Endodermal cell (in vitro differentiated cells): ENCODE measurements around the gene LRBA. TPM values are rescaled to one million over a fixed set of nuclear protein-coding genes. Genes with fewer than 3 reads are reported as not detected.
A peak's percentile ranks its signal among the peaks of the same experiment; 100 is the strongest.

Experiments
- DNase-seq: peaks from one replicate; pipeline ENCODE4 v3.0.0-alpha.2; 2017
- H3K27ac ChIP-seq: 2 replicates; pipeline ENCODE4 v1.5.1; 2013; ENCODE audit warnings: mild to moderate bottlenecking, low read depth, low read length, moderate library complexity
- H3K27me3 ChIP-seq: 2 replicates; pipeline ENCODE4 v1.6.1; 2013; ENCODE audit warnings: mild to moderate bottlenecking, low read length, moderate library complexity; ENCODE audit not compliant: insufficient read depth, control insufficient read depth, poor library complexity, severe bottlenecking
- H3K36me3 ChIP-seq: 2 replicates; pipeline ENCODE4 v1.7.0; 2013; ENCODE audit warnings: mild to moderate bottlenecking, low read length, moderate library complexity; ENCODE audit not compliant: control insufficient read depth, insufficient read depth
- H3K4me1 ChIP-seq: one replicate; pipeline ENCODE4 v1.7.0; 2013; ENCODE audit warnings: low read length; ENCODE audit not compliant: control insufficient read depth, insufficient read depth
- H3K4me3 ChIP-seq: 2 replicates; pipeline ENCODE4 v1.5.1; 2013; ENCODE audit warnings: mild to moderate bottlenecking, low read length, moderate library complexity
- H3K9ac ChIP-seq: 2 replicates; pipeline ENCODE4 v1.6.1; 2013; ENCODE audit warnings: mild to moderate bottlenecking, low read length, moderate library complexity; ENCODE audit not compliant: poor library complexity, severe bottlenecking; ENCODE audit errors: extremely low read depth
- H3K9me3 ChIP-seq: 2 replicates; pipeline ENCODE4 v1.6.1; 2013; ENCODE audit warnings: mild to moderate bottlenecking, low read length, moderate library complexity; ENCODE audit not compliant: control insufficient read depth
- H3K27ac Mint-ChIP-seq: 2 replicates; pipeline ENCODE4 v1.8.0; 2020; ENCODE audit warnings: mixed read lengths
- H3K27me3 Mint-ChIP-seq: 2 replicates; pipeline ENCODE4 v1.8.0; 2021; ENCODE audit warnings: mild to moderate bottlenecking, mixed read lengths; ENCODE audit not compliant: insufficient read depth
- H3K36me3 Mint-ChIP-seq: 2 replicates; pipeline ENCODE4 v1.8.0; 2020; ENCODE audit warnings: low read depth, mixed read lengths
- H3K4me1 Mint-ChIP-seq: 2 replicates; pipeline ENCODE4 v1.8.0; 2020; ENCODE audit warnings: mixed read lengths
- H3K4me3 Mint-ChIP-seq: 2 replicates; pipeline ENCODE4 v1.8.0; 2020; ENCODE audit warnings: mild to moderate bottlenecking, moderate library complexity, mixed read lengths
- H3K9me3 Mint-ChIP-seq: 2 replicates; pipeline ENCODE4 v1.8.0; 2020; ENCODE audit warnings: mild to moderate bottlenecking, mixed read lengths
- CTCF ChIP-seq: fragments of 200-600 bp; sonication (generic); conservative IDR thresholded peaks from 2 replicates; pipeline ENCODE4 v1.5.0; 2021; ENCODE audit warnings: antibody characterized with exemption, mild to moderate bottlenecking
- WGBS, 2 experiments: methylation state at CpG; one replicate each; pipeline versions ENCODE4 v1.1.5 to v1.1.7; 2013; ENCODE audit warnings: missing lambda C conversion rate in 2 of 2, mixed read lengths in 1 of 2; ENCODE audit not compliant: insufficient coverage in 1 of 2, insufficient read length in 1 of 2; 5-methylcytosine and 5-hydroxymethylcytosine counted together
- total RNA-seq, 2 donors: library from RNA; stranded (reverse); fragmentation: NEBNext Ultra II Directional in 1 of 2; extraction: Animal tissue kit (Norgen Biotek cat#: 25700) in 1 of 2; gene quantifications; 2 replicates in 1 of 2; 3 replicates in 1 of 2; pipeline ENCODE4 v1.2.1, GENCODE V29; 2021

The LRBA gene
- total RNA-seq, 2 donors from 2014 or later: 77.3 to 95.9 TPM

DNA sequence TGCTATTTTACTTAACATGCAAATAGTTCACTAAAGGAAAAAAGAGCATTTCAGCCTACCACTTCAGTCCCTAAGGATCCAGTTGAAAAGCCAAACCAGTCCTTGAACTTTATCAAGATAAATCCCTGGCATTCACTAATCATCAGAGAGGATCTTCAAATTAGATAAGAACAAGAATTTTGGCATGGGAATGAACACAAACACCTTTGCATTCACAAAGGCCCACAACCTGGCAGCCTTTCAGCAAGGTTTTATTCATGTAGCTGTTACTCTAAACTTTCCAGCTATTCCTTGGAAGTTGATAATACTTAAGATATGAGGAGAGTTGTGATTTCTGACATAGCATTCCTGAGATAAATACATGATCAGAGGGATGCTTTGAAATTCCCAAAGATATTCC, 193.4 kb downstream of the LRBA start:
- Mint-ChIP-seq H3K27me3 (no peaks in the 10 kb centered on the region), H3K4me1 (peaks cover 11% of the 10 kb centered on the region), H3K4me3 (no peak overlapping the region), H3K27ac (no peak overlapping the region), H3K36me3 (peaks cover 28% of the 10 kb centered on the region), H3K9me3 (peaks cover 3% of the 10 kb centered on the region)
- Histone ChIP-seq H3K9me3 (peaks cover 6% of the 10 kb centered on the region), H3K9ac (no peak overlapping the region), H3K4me1 (peaks cover 13% of the 10 kb centered on the region), H3K4me3 (peak overlapping the region; percentile 8), H3K27me3 (no peaks in the 10 kb centered on the region), H3K27ac (no peak overlapping the region), H3K36me3 (peaks cover 22% of the 10 kb centered on the region)
- no peak for TF ChIP-seq CTCF
- DNase-seq: no peak

- peaks cover 10% of the 10 kb centered on the region for H3K4me1 ChIP-seq
- H3K36me3 ChIP-seq: peaks cover 21% of the 10 kb centered on the region
- TF ChIP-seq CTCF: no peak
- H3K4me1 Mint-ChIP-seq: peaks cover 7% of the 10 kb centered on the region
- H3K9me3 Mint-ChIP-seq: peaks cover 3% of the 10 kb centered on the region
- no peak overlapping the region for H3K4me3 ChIP-seq
- H3K9me3 ChIP-seq: peaks cover 9% of the 10 kb centered on the region
- H3K27ac ChIP-seq: no peak overlapping the region
- no peak for DNase-seq
- peaks cover 18% of the 10 kb centered on the region for H3K36me3 Mint-ChIP-seq
- H3K4me3 Mint-ChIP-seq: no peak overlapping the region
- H3K27me3 ChIP-seq: no peaks in the 10 kb centered on the region
- H3K27ac Mint-ChIP-seq: no peak overlapping the region
- no peaks in the 10 kb centered on the region for H3K27me3 Mint-ChIP-seq
- no peak overlapping the region for H3K9ac ChIP-seq
- WGBS, 2 experiments: 86% methylated on average over 1 of the region's 1 CpG; no CpG with 5 or more reads in 1 of the 2 experiments
These were observed 194.7 kb downstream of the LRBA start for GRCh38 chr4:150820409-150820808.

DNA sequence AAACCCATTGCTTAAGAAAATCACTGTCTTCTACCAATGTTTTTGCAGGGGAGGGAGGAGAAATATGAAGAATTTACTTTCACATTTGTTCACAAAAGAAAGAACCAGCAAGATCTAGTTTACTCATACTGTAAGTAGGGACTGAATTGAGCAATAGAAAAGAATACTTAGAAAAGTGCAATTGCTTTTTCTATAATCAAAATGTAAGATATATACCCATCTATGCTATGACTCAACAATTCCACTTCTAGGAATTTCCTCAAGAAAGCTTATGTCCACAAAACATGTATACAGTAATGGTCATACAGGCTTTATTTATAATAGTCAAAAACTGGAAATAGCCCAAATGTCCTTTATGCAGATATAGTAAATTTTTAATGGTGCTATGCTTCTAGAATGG, 196.4 kb downstream of the LRBA start:
- peaks cover 3% of the 10 kb centered on the region for H3K9me3 Mint-ChIP-seq
- DNase-seq: no peak
- peaks cover 7% of the 10 kb centered on the region for H3K4me1 Mint-ChIP-seq
- peaks cover 11% of the 10 kb centered on the region for H3K36me3 ChIP-seq
- no peak overlapping the region for H3K4me3 Mint-ChIP-seq
- peaks cover 10% of the 10 kb centered on the region for H3K4me1 ChIP-seq
- no peak overlapping the region for H3K9ac ChIP-seq
- no peak overlapping the region for H3K27ac ChIP-seq
- H3K27ac Mint-ChIP-seq: no peak overlapping the region
- H3K4me3 ChIP-seq: no peak overlapping the region
- H3K9me3 ChIP-seq: peaks cover 9% of the 10 kb centered on the region
- no peaks in the 10 kb centered on the region for H3K27me3 Mint-ChIP-seq
- TF ChIP-seq CTCF: no peak
- no peaks in the 10 kb centered on the region for H3K27me3 ChIP-seq
- H3K36me3 Mint-ChIP-seq: peaks cover 8% of the 10 kb centered on the region
